SK-N-SH (cell line): Measurements from ENCODE around the gene HDAC2. TPM values are rescaled to one million over a fixed set of nuclear protein-coding genes. Genes with fewer than 3 reads are reported as not detected.

Source experiments
- CTCF ChIA-PET: fragments of 300-600, 350-600 bp; formaldehyde crosslinking; extraction: SDS; loops from one replicate; lab custom pipeline; 2021; lab: Yijun Ruan, JAX
- POLR2A ChIA-PET: fragments of 350-600 bp; sonication (Branson Sonifier 250); formaldehyde crosslinking; extraction: SDS; loops from one replicate; lab custom pipeline; 2020; ENCODE audit warnings: antibody characterized with exemption, inconsistent platforms; lab: Yijun Ruan, JAX
- DNase-seq: peaks from one replicate; pipeline ENCODE4 v3.0.0; 2012
- H2AFZ ChIP-seq: fragments of 200-600 bp; sonication (generic); 2 replicates; pipeline ENCODE4 v1.8.1; 2016; ENCODE audit warnings: antibody characterized with exemption, mild to moderate bottlenecking, low read depth
- H3F3A ChIP-seq: fragments of 200-600 bp; sonication (generic); replicated peaks from 2 replicates; pipeline ENCODE3; 2016; ENCODE audit warnings: antibody characterized with exemption, mild to moderate bottlenecking; ENCODE audit not compliant: insufficient read depth
- H3K27ac ChIP-seq, 2 experiments: fragments of 200-500 bp in 1 of 2; fragments of 200-600 bp in 1 of 2; sonication (Bioruptor generic) in 1 of 2; sonication (generic), shearing (Covaris generic) in 1 of 2; 2 replicates each; pipeline versions ENCODE4 v1.5.1 to v1.6.1; 2014 to 2016; ENCODE audit warnings: low read depth in 2 of 2, inconsistent platforms in 1 of 2, low read length in 1 of 2, mild to moderate bottlenecking in 1 of 2, mixed read lengths in 1 of 2
- H3K27me3 ChIP-seq: fragments of 200-600 bp; sonication (generic), shearing (Covaris generic); 2 replicates; pipeline ENCODE4 v1.6.1; 2016; ENCODE audit warnings: mixed run types; ENCODE audit not compliant: insufficient read depth
- H3K36me3 ChIP-seq, 2 experiments: fragments of 200-500 bp in 1 of 2; fragments of 200-600 bp in 1 of 2; sonication (Bioruptor generic) in 1 of 2; sonication (generic) in 1 of 2; replicated peaks in 1 of 2; 2 replicates each; pipeline versions ENCODE3 to v1.5.1; 2014 to 2016; ENCODE audit warnings: low read length in 1 of 2, mild to moderate bottlenecking in 1 of 2; ENCODE audit not compliant: insufficient read depth in 2 of 2, control insufficient read depth in 1 of 2
- H3K4me1 ChIP-seq, 2 experiments: fragments of 200-500 bp in 1 of 2; fragments of 200-600 bp in 1 of 2; sonication (Bioruptor generic) in 1 of 2; sonication (generic), shearing (Covaris generic) in 1 of 2; 2 replicates each; pipeline versions ENCODE4 v1.5.1 to v1.6.1; 2014 to 2016; ENCODE audit warnings: low read depth in 1 of 2, low read length in 1 of 2, mixed run types in 1 of 2; ENCODE audit not compliant: insufficient read depth in 2 of 2, control insufficient read depth in 1 of 2
- H3K4me2 ChIP-seq: fragments of 200-600 bp; sonication (generic), shearing (Covaris generic); 2 replicates; pipeline ENCODE4 v1.6.1; 2017; ENCODE audit warnings: mixed run types
- H3K4me3 ChIP-seq, 2 experiments: fragments of 200-500 bp in 1 of 2; fragments of 200-600 bp in 1 of 2; sonication (Bioruptor generic) in 1 of 2; sonication (generic), shearing (Covaris generic) in 1 of 2; 2 replicates each; pipeline versions ENCODE4 v1.5.1 to v1.8.1; 2014 to 2016; ENCODE audit warnings: low read depth in 2 of 2, inconsistent platforms in 1 of 2, low read length in 1 of 2, mild to moderate bottlenecking in 1 of 2, mixed read lengths in 1 of 2, moderate library complexity in 1 of 2
- H3K79me2 ChIP-seq: fragments of 200-600 bp; sonication (generic); 2 replicates; pipeline ENCODE4 v1.8.1; 2017; ENCODE audit warnings: mild to moderate bottlenecking; ENCODE audit not compliant: insufficient read depth
- H3K9ac ChIP-seq: fragments of 200-600 bp; sonication (generic); 2 replicates; pipeline ENCODE4 v1.6.1; 2017; ENCODE audit warnings: mixed run types
- H3K9me2 ChIP-seq: fragments of 200-600 bp; sonication (generic); 2 replicates; pipeline ENCODE4 v1.6.1; 2017; ENCODE audit warnings: mixed run types
- H3K9me3 ChIP-seq: fragments of 200-600 bp; sonication (generic); 2 replicates; pipeline ENCODE4 v1.6.1; 2017; ENCODE audit warnings: mixed run types, mild to moderate bottlenecking, moderate library complexity
- H4K20me1 ChIP-seq: fragments of 200-600 bp; sonication (generic); 2 replicates; pipeline ENCODE4 v1.6.1; 2017; ENCODE audit warnings: mild to moderate bottlenecking, mixed run types; ENCODE audit not compliant: insufficient read depth
- CTCF ChIP-seq: fragments of 200-600 bp; sonication (generic); IDR thresholded peaks from 2 replicates; pipeline ENCODE4 v1.6.1; 2017; ENCODE audit warnings: antibody characterized with exemption, mild to moderate bottlenecking, moderate library complexity
- ELF1 ChIP-seq: IDR thresholded peaks from 2 replicates; pipeline ENCODE4 v1.4.0; 2012
- EZH2phosphoT487 ChIP-seq: fragments of 200-600 bp; sonication (generic); IDR thresholded peaks from 2 replicates; pipeline ENCODE4 v1.6.1; 2017; ENCODE audit warnings: low read depth, mixed run types, mild to moderate bottlenecking, antibody characterized with exemption, moderate library complexity, borderline replicate concordance
- FOSL2 ChIP-seq: IDR thresholded peaks from 2 replicates; pipeline ENCODE4 v1.4.0; 2012; ENCODE audit warnings: low read depth, mild to moderate bottlenecking, moderate library complexity, borderline replicate concordance
- FOXJ3 ChIP-seq: sonication (generic); formaldehyde crosslinking; IDR thresholded peaks from 2 replicates; pipeline ENCODE4 v1.5.1; 2020; ENCODE audit warnings: mild to moderate bottlenecking, missing genetic modification reagents
- FOXM1 ChIP-seq: IDR thresholded peaks from 2 replicates; pipeline ENCODE4 v1.4.0; 2012; ENCODE audit warnings: low read depth, mild to moderate bottlenecking
- GATA2 ChIP-seq: sonication (generic); formaldehyde crosslinking; IDR thresholded peaks from 2 replicates; pipeline ENCODE4 v1.5.0; 2020; ENCODE audit warnings: mild to moderate bottlenecking, missing genetic modification reagents
- IRF3 ChIP-seq: fragments of 150-350 bp; IDR thresholded peaks from 2 replicates; pipeline ENCODE4 v1.6.1; 2016; ENCODE audit warnings: mild to moderate bottlenecking, low read depth, low read length
- JUND ChIP-seq: IDR thresholded peaks from 2 replicates; pipeline ENCODE4 v1.4.0; 2012
- MAX ChIP-seq: IDR thresholded peaks from 2 replicates; pipeline ENCODE4 v1.4.0; 2012; ENCODE audit warnings: low read depth
- MEF2A ChIP-seq: IDR thresholded peaks from 2 replicates; pipeline ENCODE4 v1.4.0; 2012; ENCODE audit warnings: low read depth, borderline replicate concordance
- MXI1 ChIP-seq: IDR thresholded peaks from 2 replicates; pipeline ENCODE4 v1.6.1; 2012; ENCODE audit warnings: mild to moderate bottlenecking, low read depth, low read length, improper control_type of control experiment
- NFIC ChIP-seq: IDR thresholded peaks from 2 replicates; pipeline ENCODE4 v1.4.0; 2012; ENCODE audit warnings: borderline replicate concordance
- NRF1 ChIP-seq: IDR thresholded peaks from 2 replicates; pipeline ENCODE4 v1.6.1; 2012; ENCODE audit warnings: low read depth, mild to moderate bottlenecking, low read length
- RAD21 ChIP-seq: IDR thresholded peaks from 2 replicates; pipeline ENCODE4 v1.6.1; 2012; ENCODE audit warnings: mild to moderate bottlenecking, low read length
- RCOR1 ChIP-seq: fragments of 150-350 bp; IDR thresholded peaks from 2 replicates; pipeline ENCODE4 v1.6.1; 2017; ENCODE audit warnings: antibody characterized with exemption, low read length
- RXRA ChIP-seq: IDR thresholded peaks from 2 replicates; pipeline ENCODE4 v1.4.0; 2012; ENCODE audit warnings: low read depth, mild to moderate bottlenecking, borderline replicate concordance
- SMC3 ChIP-seq: IDR thresholded peaks from 2 replicates; pipeline ENCODE4 v1.6.1; 2012; ENCODE audit warnings: low read depth, low read length, improper control_type of control experiment
- TCF12 ChIP-seq: IDR thresholded peaks from 2 replicates; pipeline ENCODE4 v1.4.0; 2012
- USF1 ChIP-seq: IDR thresholded peaks from 2 replicates; pipeline ENCODE4 v1.4.0; 2012; ENCODE audit warnings: low read depth, borderline replicate concordance
- WGBS: methylation state at CpG from one replicate; pipeline ENCODE4 v1.1.6; 2017; ENCODE audit warnings: low lambda C conversion rate; 5-methylcytosine and 5-hydroxymethylcytosine counted together
- polyA plus RNA-seq, 3 experiments: library from polyadenylated mRNA; depleted of rRNA; stranded (reverse); fragments of >200 nt; gene quantifications; 2 replicates each; pipeline ENCODE4 v1.2.3, GENCODE V29; 2012

HDAC2 gene
- polyA plus RNA-seq, 1 of the 3 experiments (the other 2 are of a cell fraction): 90.4 TPM

GRCh38 chr6:113980937-113981554 lies 10.1 kb upstream of the HDAC2 start:
- Histone ChIP-seq H3K36me3 (no peaks in the 10 kb centered on the region), H3K4me3 (no peak overlapping the region), H3K4me1 (no peaks in the 10 kb centered on the region), H3K9me2 (no peaks in the 10 kb centered on the region), H4K20me1 (no peaks in the 10 kb centered on the region), H2AFZ (no peak overlapping the region), H3K9me3 (no peaks in the 10 kb centered on the region), H3K9ac (no peak overlapping the region), H3K4me2 (no peak overlapping the region), H3K79me2 (no peaks in the 10 kb centered on the region), H3K27me3 (no peaks in the 10 kb centered on the region), H3F3A (no peaks in the 10 kb centered on the region), H3K27ac (no peak overlapping the region)
- CTCF ChIA-PET: interaction anchor here (0.5 to 2.8 kb wide), 19 partner anchors 9 to 470 kb away, joined by 3 to 16 read pairs (median 3); partner anchors contain the start of gene HS3ST5
- 90% methylated on average over 4 of the region's 4 CpGs for WGBS
- TF ChIP-seq SMC3: peak; percentile 55
- TF ChIP-seq RAD21: peak; percentile 72
- no peak for TF ChIP-seq TCF12
- peak; percentile 62 for TF ChIP-seq CTCF
- peak; percentile 67 for DNase-seq
- POLR2A ChIA-PET: interaction anchor here (1.3 kb wide), 1 partner anchor 10 kb away, joined by 5 read pairs; the partner anchor contains the start of gene HDAC2

GRCh38 chr6:113979937-113980336 lies 9.0 kb upstream of the HDAC2 start:
- WGBS: 78% methylated on average over 1 of the region's 1 CpG
- Histone ChIP-seq H3F3A (no peaks in the 10 kb centered on the region), H3K4me2 (no peak overlapping the region), H3K9ac (no peak overlapping the region), H3K4me3 (no peak overlapping the region), H3K9me3 (no peaks in the 10 kb centered on the region), H3K79me2 (no peaks in the 10 kb centered on the region), H3K9me2 (no peaks in the 10 kb centered on the region), H3K27ac (no peak overlapping the region)
- ChIA-PET CTCF (interaction anchor here (1.0 to 2.8 kb wide), 7 partner anchors 8 to 129 kb away, joined by 3 to 16 read pairs (median 5); no protein-coding TSS in a partner anchor), POLR2A (interaction anchor here (1.3 kb wide), 1 partner anchor 9 kb away, joined by 5 read pairs; the partner anchor contains the start of gene HDAC2)
- TF ChIP-seq NRF1: no peak
- no peak for TF ChIP-seq USF1
- TF ChIP-seq TCF12: no peak
- no peak for TF ChIP-seq FOXJ3
- no peak for TF ChIP-seq RCOR1
- no peak for TF ChIP-seq EZH2phosphoT487
- TF ChIP-seq FOSL2: no peak
- no peak for TF ChIP-seq GATA2 (CRISPR knock-in tag)
- no peak for TF ChIP-seq FOXM1
- no peak for TF ChIP-seq MXI1
- no peak for TF ChIP-seq JUND
- no peak for TF ChIP-seq MEF2A
- TF ChIP-seq MAX: no peak
- TF ChIP-seq IRF3: no peak
- TF ChIP-seq NFIC: no peak
- no peak for TF ChIP-seq RXRA
- TF ChIP-seq RAD21: no peak
- no peak for TF ChIP-seq ELF1
- TF ChIP-seq, all 33 proteins: peak for 0
- Histone ChIP-seq H3K36me3 (no peaks in the 10 kb centered on the region), H2AFZ (no peak overlapping the region), H4K20me1 (no peaks in the 10 kb centered on the region), H3K4me1 (no peaks in the 10 kb centered on the region), H3K27me3 (no peaks in the 10 kb centered on the region)
- DNase-seq: no peak
